Upper lobe of left lung (tissue), 4 donors: Measurements from ENCODE around the gene NUDT8.

ENCODE experiments used
- CTCF ChIP-seq, 6 experiments: fragments of 450-650 bp in 4 of 6; fragments of 200-600 bp in 2 of 6; sonication (generic) in 2 of 6; IDR thresholded peaks; one replicate each; pipeline ENCODE4 v1.5.1; 2016 to 2019; ENCODE audit warnings: antibody characterized with exemption in 6 of 6
- EP300 ChIP-seq, 4 donors: sonication (generic); formaldehyde crosslinking; IDR thresholded peaks; one replicate each; pipeline ENCODE4 v1.5.1; 2017; ENCODE audit warnings: antibody characterized with exemption in 4 of 4, control low read depth in 2 of 4
- POLR2A ChIP-seq, 4 donors: fragments of 450-650 bp; IDR thresholded peaks; one replicate each; pipeline ENCODE4 v1.5.1; 2016 to 2017; ENCODE audit warnings: antibody characterized with exemption in 4 of 4, mild to moderate bottlenecking in 2 of 4
- POLR2AphosphoS5 ChIP-seq, 2 donors: sonication (generic); formaldehyde crosslinking; IDR thresholded peaks; one replicate each; pipeline ENCODE4 v1.5.1; 2017; ENCODE audit warnings: antibody characterized with exemption in 2 of 2

DNA sequence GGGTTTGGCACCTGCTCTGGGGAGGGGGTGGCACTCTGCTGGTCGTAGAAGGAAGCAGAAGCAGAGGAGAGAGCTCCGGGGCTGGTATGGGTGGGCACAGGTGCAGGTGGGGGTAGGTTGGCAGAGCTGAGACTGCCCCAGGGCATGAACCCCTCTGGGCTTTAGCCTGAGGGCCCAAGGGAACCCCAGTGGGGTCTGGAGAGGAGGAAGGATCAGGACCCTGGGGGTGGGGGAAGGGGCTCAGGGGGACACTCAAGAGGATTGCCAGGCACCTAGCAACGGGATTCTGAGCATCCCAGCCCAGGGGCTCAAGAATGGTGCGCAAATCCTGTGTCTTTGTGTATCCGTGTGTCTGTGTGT lies 38.4 kb upstream of the NUDT8 start:
- TF ChIP-seq CTCF (IDR thresholded peaks at IDR 0.05): no peak
- no peak for TF ChIP-seq POLR2A (IDR thresholded peaks at IDR 0.05)
- TF ChIP-seq POLR2AphosphoS5 (IDR thresholded peaks at IDR 0.05): no peak
- no peak for TF ChIP-seq EP300 (IDR thresholded peaks at IDR 0.05)
